Daoy (cell line): ENCODE measurements around the gene SCAPER. TPM values are rescaled to one million over a fixed set of nuclear protein-coding genes. Genes with fewer than 3 reads are reported as not detected.
A peak's percentile ranks its signal among the peaks of the same experiment; 100 is the strongest.
"Not testable (repeated sequence)": the region's sequence is repeated elsewhere in the genome, so short reads cannot be mapped to it uniquely, and the experiment has no call there.

Source experiments
- DNase-seq: peaks from one replicate; pipeline ENCODE4 v3.0.0-alpha.2; 2015; ENCODE audit warnings: low read depth
- total RNA-seq: library from RNA; depleted of rRNA; stranded (reverse); fragments of >200 nt; shearing (Covaris generic); gene quantifications from 2 replicates; pipeline ENCODE4 v1.2.3, GENCODE V29; 2014

SCAPER gene
- total RNA-seq, 1 experiment from 2014 or later: 5.7 TPM

GRCh38 chr15:76575274-76575673 lies 329.9 kb downstream of the SCAPER start:
- DNase-seq: no peak

- no peak for DNase-seq
These were observed 332.2 kb downstream of the SCAPER start for GRCh38 chr15:76572983-76573314.

GRCh38 chr15:76566276-76566675 lies 338.9 kb downstream of the SCAPER start:
- no peak for DNase-seq

- no peak for DNase-seq
These were observed 339.8 kb downstream of the SCAPER start for GRCh38 chr15:76565366-76565765.

- DNase-seq: no peak
These were observed 349.9 kb downstream of the SCAPER start for GRCh38 chr15:76555247-76555646.

GRCh38 chr15:76553564-76553963 lies 351.6 kb downstream of the SCAPER start:
- DNase-seq: no peak

GRCh38 chr15:76553102-76553501 lies 352.0 kb downstream of the SCAPER start:
- DNase-seq: no peak

- DNase-seq: no peak
These were observed 358.3 kb downstream of the SCAPER start for GRCh38 chr15:76546805-76547204.

- no peak for DNase-seq
These were observed 371.1 kb downstream of the SCAPER start for GRCh38 chr15:76533995-76534394.

GRCh38 chr15:76533060-76533820 lies 371.9 kb downstream of the SCAPER start:
- no peak for DNase-seq

- no peak for DNase-seq
These were observed 375.2 kb downstream of the SCAPER start for GRCh38 chr15:76529911-76530310.

- DNase-seq: no peak
These were observed 379.0 kb downstream of the SCAPER start for GRCh38 chr15:76526111-76526510.

- DNase-seq: peak; percentile 2
These were observed 387.2 kb downstream of the SCAPER start for GRCh38 chr15:76517910-76518309.

- no peak for DNase-seq
These were observed 390.9 kb downstream of the SCAPER start for GRCh38 chr15:76514282-76514681.

GRCh38 chr15:76512971-76513370 lies 392.2 kb downstream of the SCAPER start:
- no peak for DNase-seq

- DNase-seq: not testable (repeated sequence)
These were observed 394.5 kb downstream of the SCAPER start for GRCh38 chr15:76510663-76511062.

- no peak for DNase-seq
These were observed 401.3 kb downstream of the SCAPER start for GRCh38 chr15:76503804-76504203.

- no peak for DNase-seq
These were observed 402.0 kb downstream of the SCAPER start for GRCh38 chr15:76503121-76503520.

- DNase-seq: no peak
These were observed 402.5 kb downstream of the SCAPER start for GRCh38 chr15:76502678-76503077.

- not testable (repeated sequence) for DNase-seq
These were observed 403.0 kb downstream of the SCAPER start for GRCh38 chr15:76502185-76502584.

GRCh38 chr15:76501726-76502125 lies 403.4 kb downstream of the SCAPER start:
- no peak for DNase-seq

GRCh38 chr15:76501011-76501410 lies 404.1 kb downstream of the SCAPER start:
- no peak for DNase-seq

GRCh38 chr15:76495487-76495886 lies 409.7 kb downstream of the SCAPER start:
- DNase-seq: no peak

GRCh38 chr15:76492538-76492937 lies 412.6 kb downstream of the SCAPER start:
- no peak for DNase-seq
